NCI-H524 treated with DMSO at 0.1 percent for 48 hours (cell line): Measurements from ENCODE around the gene HSPA4L.

Experiments used
- DNase-seq: peaks from one replicate; lab custom pipeline; 2025; lab: John Stamatoyannopoulos, UW

The HSPA4L gene

DNA sequence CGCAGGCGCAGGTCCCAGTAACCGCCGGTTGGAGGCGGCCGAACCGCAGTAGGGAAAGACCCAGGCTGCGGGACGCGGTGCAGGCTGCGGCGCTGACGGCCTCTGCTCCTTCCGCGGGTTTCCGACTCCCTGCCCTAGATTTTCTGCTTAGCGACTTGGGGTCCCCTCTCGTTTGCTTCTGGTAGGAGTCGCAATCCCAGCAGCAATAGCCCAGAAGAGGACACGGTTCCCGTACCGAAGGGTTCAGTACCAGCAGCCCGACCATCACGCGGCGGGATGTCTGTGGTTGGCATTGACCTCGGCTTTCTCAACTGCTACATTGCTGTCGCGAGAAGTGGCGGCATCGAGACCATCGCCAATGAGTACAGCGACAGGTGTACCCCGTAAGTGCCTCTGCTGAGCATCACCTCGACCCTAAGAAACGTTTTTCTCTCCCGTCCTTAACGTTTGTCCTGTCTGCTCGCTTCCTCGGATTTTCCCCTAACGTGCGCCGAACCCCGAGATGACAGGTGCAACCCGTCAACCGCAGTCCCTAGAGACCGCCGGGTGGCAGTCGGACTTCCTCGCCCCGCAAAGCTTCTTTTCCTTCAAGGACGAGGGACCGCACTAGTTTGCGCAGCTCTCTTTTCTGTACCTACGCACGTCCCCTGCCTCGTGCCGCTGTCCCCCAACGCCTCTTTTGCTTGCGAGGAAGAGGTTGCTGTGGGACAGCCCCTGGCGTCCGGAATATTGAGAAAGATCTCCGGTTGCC lies at the start of gene HSPA4L:
Gene HSPA4L, plus strand, starts transcription at position 48 of the 751 bp plus-strand sequence. Its CDS starts 229 bp downstream, at position 277.
- no peak for DNase-seq

DNA sequence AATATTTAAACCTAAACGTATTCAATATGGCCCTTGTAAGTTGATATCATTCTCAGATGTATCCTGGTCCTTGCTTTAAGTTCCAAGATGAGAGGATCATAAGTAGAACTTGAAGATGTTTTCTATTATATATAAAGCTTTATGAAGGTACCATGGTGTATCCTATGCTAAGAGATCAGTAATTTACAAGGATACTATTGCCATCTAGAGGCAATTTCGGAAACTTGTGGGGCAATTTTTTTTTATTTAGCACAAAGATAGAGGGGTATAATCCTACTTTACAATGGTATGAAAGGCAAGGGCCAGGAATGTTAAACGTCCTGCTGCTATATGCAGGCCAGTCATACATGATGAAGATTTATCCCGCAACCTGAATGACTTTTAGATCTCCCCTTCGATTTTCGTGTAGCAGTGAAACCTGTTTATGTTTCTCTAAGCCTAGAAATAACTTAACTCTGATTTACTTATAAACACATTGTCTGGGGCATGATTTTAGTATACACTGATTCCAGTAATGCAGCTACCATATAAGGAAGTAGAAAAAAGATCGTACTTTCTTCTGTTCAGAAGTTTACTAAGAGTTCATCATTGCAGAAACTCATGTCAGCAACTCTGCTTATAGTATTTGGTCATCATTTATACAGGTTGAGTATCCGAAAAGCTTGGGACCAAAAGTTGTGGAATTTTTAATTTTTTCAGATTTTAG lies 49.3 kb upstream of the HSPA4L start:
- DNase-seq: no peak

DNA sequence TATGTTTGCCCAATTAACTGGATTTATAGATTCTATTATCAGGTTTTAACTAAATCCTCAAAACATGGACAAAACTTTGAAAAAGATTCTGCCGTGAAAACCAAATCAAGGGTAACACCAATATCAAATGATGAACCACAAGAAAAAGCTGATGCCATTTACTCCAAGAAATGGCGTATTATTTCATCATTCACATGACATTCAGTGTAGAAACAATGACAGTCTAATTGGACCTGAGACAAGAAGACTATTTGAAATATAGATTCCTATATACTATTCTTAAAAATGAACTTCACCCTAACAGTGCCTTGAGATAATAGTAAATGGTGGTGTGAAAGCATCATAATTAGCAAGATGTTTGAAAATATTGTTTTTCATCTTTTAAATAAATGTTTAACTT lies 47.1 kb upstream of the HSPA4L start:
- no peak for DNase-seq

DNA sequence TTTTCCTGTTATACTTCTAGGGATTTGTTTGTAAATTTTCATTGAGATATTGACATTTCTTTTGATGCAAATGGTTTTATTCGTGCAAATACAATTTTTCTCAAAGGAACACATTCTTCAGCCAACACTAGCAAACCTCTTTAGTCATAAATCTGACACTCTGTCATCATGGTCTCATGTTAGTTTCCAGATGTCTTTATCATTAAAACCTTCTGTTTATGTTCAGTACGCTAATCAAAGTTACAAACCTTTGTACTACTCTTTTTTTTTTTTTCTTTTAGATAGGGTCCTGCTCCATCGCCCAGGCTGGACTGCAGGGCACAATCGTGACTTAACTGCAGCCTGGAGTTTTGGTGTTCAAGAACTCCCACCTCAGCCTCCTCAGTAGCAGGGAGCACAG lies 44.8 kb upstream of the HSPA4L start:
- DNase-seq: no peak

DNA sequence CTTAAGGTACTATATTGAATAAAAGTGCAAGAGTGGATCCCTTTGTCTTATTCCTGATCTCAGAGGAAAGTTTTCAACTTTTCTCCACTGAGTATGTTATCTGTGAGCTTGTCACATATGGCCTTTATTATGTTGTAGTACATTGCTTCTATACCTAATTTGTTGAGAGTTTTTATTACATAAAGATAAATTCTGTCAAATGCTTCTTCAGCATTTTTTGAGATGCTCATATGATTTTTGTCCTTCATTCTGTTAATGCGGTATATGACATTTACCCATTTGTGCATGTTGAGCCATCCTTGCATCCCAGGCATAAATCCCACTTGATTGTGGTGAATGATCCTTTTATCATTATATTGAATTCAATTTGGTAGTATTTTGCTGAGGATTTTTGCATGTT lies 40.9 kb upstream of the HSPA4L start:
- no peak for DNase-seq

DNA sequence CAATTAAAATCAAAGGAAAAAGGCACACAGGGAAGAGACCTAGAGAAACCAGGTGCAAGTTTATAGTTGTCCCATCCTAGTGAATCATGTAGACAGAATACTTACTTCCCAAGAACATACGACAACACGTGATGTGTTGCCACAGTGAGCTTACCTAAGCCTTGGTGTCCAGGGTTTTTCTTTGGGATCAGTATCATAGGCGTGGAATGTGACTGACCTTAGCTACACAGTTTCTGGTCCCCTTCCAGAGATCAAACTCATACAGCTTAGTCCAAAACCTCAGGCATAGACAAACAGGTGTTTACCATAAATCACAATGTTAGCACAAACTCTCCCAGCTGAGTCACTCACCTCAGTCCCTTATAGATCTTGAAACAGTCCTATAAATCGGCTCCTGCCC lies 34.2 kb upstream of the HSPA4L start:
- DNase-seq: no peak

DNA sequence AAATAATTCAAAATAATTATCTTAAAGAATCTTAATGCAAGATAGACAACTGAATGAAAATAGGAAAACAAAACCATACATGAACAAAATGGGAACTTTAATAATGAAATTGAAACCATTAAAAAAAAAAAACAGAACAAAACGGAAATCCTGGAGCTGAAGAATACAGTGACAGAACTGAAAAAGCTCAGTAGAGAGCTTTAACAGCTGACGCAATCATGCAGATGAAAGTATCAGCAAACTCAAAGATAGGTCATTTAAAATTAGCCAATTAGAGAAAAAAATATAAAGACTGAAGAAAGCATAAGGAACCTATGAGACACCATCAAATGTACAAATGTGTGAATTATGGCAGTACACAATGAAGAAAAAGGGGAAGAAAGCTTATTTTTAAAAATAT lies 33.2 kb upstream of the HSPA4L start:
- DNase-seq: no peak

DNA sequence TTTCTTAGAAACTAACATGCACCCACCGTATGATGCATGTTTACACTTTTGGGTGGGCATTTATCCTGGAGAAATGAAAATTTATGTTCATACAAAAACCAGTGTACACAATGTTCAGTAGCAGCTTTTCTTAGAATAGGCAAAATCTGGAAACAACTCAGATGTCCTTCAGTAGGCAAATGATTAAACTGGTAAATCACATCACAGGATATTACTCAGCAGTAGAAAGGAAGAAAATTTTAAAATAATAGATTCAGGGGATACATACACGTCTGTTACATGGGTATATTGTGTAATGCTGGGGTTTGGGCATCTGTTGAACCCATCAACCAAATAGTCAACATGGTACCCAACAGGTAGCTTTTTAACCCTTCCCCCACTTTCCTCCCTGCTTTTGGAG lies 25.2 kb upstream of the HSPA4L start:
- DNase-seq: no peak

DNA sequence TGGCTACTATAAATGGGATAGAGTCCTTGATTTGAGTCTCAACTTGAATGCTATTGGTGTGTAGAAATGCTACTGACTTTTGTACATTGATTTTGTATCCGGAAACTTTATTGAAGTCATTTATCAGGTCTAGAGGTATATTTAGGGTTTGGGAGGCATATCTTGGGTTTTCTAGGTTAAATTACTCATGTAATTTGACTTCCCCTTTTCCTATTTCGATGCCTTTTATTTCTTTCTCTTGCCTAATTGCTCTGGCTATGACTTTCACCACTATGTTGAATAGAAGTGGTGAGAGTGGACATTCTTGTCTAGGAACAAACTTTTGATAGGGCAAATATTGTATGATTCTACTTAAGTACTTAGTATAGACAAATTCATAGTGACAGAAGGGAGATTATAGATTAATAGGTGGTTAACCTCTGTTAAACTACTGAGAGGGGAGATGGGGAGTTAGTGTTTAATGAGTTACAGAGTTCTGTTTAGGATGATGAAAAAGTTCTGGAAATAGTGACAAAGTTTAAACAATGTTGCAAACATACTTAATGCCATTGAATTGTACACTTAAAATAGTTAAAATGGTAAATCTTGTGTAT lies 22.8 kb upstream of the HSPA4L start:
- no peak for DNase-seq

DNA sequence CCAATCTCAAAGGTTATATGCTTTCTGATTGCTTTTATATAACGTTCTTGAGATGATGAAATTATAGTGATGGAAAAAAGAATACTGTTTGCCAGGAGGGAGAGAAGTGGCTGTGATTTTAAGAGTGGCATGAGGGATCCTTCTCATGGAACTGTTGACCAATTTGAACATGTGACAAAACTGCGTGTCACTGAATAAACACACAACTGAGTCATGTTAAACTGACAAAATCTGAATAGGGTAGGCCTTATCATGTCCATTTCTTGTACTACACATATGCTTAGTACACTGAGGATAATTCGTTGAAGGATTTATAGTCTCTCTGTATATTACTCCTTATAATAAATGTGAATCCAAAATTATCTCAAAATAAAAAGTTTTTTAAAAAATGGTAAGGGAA lies 22.2 kb upstream of the HSPA4L start:
- DNase-seq: no peak

DNA sequence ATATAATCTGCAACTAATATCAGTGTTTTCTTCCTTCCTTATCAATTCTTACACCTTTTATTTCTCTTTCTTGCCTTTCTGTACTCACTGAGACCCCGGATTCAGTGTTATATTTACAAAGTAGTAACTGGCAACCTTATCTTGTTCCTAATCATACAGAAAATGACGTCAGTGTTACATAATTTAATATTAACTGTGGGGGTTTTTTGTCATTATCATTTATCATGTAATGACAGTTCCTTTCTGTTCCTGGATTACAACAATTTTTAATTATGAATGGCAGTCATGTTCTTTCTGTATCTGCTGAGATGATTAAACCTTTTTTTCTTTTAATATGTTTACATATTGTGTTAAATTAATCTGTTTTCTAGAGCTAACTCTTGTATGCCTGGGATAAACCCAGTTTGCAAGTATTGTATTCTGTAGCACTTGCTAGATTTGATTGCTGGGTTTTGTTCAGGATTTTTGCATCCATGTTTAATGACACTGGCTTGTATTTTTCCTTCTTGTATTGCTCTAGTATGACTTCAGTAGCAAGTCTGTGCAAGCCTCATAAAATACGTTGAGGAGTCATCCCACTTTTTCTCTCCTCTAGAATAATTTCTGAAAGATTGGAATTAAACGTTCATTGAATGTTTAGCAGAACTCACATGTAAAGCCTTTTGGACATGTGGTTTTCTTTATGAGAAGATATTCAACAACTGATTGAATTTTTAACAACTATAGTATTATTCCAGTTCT lies 10.4 kb upstream of the HSPA4L start:
- DNase-seq: no peak

DNA sequence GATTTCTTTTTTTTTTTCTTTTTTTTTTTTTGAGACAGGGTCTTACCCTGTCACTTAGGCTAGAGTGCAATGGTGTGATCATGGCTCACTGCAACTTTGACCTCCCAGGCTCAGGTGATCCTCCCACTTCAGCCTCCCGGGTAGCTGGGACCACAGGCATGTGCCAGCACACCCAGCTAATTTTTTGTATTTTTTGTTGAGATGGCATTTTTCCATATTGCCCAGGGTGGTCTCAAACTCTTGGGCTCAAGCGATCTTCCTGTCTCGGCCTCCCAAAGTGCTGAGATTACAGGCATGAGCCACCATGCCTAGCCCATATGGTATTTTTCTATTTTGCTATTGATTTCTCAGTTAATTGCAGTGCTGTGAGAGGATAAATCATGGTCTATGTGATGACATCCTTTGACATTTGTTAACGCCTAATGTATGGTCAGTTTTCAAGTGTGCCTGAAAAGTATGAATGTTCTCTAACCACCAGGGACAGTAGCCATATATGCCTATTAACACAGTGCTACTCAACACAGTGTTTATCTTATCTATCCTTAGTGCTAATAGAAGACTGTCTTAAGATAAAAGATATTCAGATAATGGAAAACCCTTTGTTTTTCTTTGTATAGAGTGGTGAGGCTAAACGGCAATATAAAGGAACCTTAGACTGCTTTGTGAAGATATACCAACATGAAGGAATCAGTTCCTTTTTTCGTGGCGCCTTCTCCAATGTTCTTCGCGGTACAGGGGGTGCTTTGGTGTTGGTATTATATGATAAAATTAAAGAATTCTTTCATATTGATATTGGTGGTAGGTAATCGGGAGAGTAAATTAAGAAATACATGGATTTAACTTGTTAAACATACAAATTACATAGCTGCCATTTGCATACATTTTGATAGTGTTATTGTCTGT lies 9.1 kb upstream of the HSPA4L start:
- no peak for DNase-seq

DNA sequence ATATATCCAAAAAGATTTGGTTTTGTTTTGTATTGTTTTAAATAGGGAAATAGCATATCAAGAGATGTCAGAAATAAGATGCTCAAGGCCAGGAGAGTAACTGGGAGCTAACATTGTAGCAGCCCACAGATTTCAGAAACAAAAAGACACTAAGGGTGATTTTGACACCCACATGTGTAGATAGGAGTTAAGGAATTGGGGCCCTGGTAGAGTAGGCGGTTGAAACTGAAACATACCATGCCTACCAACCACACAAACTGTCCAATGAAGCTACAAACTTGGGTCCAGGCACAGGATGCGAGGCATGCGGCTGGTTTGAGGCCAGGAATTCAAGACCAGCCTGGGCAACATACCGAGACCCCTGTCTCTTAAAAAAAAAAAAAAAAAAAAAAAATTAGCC lies 6.3 kb upstream of the HSPA4L start:
- DNase-seq: no peak

DNA sequence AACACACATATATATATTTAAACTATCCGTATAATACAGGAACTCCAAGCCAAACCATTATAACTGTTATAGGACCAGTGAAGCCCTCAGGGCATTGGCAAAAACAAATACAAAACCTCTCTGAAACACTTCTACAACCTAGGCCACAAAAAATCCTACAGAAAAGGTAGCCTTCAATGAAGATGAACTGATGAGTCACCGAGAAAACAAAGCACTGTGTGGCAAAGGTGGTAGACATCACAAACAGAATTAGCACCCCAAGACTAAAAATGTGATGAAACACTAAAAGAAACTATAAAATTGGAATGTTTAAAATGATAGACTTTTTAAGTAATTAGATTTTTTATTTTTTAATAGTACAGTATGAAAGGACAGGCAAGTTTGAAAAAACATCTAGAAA lies 5.5 kb upstream of the HSPA4L start:
- no peak for DNase-seq

DNA sequence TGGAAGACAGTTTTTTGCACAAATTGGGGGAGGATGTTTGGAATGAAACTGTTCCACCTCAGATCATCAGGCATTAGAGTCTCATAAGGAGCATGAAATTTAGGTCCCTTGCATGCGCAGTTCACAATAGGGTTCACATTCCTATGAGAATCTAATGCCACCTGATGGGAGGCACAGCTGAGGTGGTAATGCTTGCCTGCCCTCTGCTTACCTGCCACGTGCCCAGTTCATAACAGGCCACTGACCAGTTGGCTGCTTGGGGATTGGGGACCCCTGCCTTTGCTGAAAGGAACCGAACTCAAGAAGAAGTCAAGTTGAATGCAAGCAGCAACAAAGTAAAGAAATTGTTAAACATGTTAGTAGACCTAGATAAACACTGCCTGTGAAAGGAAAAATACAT lies 4.6 kb upstream of the HSPA4L start:
- no peak for DNase-seq

DNA sequence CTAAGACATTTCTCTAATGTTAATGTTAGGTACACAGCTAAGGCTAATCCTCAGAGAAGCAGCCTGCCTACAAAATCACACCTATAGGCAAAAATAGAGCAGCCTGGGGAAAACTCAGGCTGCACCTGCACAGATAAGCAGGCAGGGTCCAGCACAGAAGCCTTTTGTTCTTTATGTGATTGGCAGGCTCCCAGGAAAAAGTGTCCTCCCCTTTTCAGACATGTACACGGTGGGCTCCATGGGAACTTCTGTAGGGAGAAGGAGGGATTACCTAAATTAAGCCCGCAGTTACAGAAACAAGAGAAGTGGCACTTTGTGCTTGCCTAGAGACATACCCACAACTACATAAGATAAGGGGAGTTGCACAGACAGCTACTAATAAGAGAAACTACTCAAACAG lies 4.0 kb upstream of the HSPA4L start:
- no peak for DNase-seq

DNA sequence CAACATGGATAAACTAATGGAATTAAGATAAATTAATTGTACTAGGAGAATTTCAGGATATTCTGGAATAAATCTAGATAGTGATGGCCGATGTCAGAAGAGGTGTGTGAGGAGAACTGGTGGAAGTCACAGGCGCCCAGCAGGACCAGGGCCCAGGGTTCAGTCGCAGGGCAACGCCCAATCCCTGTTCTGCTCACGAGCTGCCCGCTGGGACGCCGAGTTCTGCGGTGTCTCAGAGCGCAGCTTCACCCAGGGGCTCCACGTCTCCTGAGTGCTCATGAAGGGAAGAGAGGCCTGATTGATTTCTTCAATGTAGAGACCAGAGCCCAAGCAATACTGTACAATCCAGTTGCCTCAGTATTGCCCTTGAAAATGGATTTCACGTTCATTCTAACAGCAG lies 1.5 kb upstream of the HSPA4L start:
- no peak for DNase-seq

DNA sequence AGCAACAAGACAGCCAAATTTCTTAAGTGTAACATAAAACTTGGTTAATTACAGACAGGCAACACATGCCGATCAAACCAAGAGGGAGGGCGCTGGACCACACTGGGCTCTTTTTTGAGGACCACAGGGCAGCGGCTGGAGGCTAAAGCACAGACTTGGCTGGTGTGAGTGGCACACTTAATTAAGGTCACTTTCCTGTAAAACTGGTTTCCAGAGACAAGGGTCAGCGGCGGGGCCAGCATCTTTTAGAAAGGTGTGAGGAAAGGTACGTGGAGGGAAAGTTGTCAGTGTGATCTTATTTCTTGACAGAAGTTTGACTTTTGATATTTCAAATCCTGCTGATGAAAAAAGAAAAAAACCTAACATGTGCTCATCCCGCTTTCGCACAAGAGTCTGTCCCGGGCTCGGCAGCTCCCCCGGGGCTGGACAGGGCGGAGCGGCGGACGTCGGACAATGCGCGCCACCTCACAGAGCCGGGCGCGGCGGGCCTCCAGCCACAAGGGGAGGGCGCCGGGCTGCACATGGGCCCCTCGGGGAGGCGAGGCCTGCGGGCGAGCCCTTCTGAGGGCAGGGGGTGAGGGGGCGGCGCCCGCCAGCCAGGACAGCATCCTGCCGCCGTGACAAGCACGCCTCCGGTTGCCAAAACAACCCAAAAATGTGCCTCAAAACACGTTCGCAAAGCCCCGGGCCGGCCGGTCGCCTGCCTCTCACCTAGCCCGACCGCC lies 660 bp upstream of the HSPA4L start:
- DNase-seq: no peak

DNA sequence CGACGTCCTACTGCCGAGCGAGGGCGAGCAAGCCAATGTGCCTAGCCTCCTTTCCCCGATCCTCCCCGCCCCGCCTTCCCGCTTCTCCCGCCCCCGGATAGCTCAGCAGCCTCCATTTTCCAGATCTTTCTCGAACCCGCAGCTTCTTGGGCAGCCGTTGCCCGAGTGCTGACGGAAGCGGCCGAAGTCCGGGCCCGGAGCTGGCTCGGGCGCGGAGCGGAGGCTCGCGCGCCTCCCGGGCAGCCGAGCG lies 172 bp upstream of the HSPA4L start:
- peak; percentile 16 for DNase-seq

DNA sequence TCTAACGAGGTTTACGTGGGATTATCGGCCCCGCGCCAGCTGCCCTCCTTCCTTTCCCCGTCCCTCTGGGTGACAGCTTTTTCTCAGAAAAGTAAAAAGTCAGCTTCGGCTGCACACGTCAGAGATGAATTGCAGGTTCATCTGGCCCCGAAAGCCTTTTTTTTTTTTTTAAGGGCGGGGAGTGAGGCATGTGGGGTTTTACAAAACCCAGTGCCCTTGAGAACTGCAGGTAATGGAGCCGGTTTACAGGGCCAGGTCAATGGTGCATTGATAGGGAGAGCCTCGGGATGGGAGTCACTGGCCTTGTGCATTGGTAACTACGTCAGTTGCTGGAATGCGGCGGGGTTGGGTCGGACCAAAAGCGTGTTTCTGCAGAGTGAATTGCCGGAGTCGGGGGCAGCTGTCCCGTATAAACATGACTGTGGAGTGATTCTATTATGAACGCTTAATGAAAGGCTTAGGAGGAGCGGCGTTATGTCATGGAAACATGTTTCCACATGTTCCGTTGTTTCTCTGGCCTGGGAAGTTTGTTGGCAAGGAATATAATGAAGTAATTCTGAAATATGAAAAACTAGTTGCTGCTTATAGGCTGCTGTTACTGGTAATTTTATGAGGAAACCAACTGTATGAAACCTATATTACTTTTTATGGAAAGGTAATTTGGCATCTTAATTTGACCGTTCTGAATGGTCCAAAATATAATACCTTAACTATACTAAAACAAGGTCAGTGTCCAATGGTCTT lies 1.1 kb downstream of the HSPA4L start:
- DNase-seq: peak; percentile 36
